Tongue (tissue), 2 donors: ENCODE results near the gene RUNX2. TPM values are rescaled to one million over a fixed set of nuclear protein-coding genes. Genes with fewer than 3 reads are reported as not detected.
"Not testable (repeated sequence)": the region's sequence is repeated elsewhere in the genome, so short reads cannot be mapped to it uniquely, and the experiment has no call there.

ENCODE experiments used
- DNase-seq: peaks from one replicate; pipeline ENCODE4 v3.0.0-alpha.2; 2015
- total RNA-seq: library from RNA; depleted of rRNA; stranded (reverse); fragments of >200 nt; gene quantifications from one replicate; pipeline ENCODE4 v1.2.3, GENCODE V29; 2014

The RUNX2 gene
- total RNA-seq, 1 donor from 2014 or later: 1.7 TPM

GRCh38 chr6:45460166-45460565 is 132.0 kb downstream of the RUNX2 start:
- no peak for DNase-seq

- DNase-seq: no peak
These were observed 133.4 kb downstream of the RUNX2 start for GRCh38 chr6:45461486-45461885.

DNA sequence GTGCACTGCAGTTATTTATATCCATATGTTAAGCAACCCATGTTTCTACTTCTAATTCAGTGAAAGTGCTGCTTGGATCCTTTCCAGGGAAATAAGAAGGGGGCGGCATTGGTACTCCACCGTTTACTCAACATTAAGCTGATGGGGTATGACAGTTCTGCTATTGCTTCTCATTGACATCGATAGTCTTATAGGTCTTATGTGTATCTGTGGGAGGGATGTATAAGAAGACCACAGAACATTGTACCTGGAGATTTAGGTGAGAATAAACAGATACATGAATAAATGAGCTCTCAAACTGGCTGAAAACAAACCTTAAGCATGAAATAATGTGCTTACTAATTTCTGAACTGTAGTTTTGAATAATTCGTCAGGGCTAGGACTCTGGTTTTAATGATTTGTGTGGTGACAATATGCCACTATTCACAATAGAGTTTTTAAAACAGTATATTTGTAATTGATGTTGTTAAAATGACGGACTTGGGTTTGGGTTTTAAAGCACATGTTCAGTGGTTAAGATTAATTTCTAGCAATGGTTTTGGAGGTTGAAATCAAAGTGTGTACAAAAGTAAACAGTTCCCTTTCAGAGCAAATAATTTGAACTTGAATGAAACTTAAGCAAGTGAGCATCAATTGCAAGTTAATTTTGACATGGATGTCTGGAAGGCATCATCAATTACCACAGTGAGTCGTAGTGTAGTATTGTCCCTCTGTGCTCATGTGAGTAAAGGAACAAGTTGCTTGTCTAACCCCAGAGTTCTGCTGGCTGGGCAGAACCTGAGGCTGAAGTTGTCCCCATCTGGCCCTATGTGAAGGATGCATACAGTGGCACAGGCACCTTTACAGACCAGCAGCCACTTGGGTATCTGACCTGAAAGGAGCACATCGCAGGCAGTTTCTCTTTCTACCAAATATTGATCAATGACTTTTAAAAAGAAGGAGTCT is 134.3 kb downstream of the RUNX2 start:
- DNase-seq: no peak

DNA sequence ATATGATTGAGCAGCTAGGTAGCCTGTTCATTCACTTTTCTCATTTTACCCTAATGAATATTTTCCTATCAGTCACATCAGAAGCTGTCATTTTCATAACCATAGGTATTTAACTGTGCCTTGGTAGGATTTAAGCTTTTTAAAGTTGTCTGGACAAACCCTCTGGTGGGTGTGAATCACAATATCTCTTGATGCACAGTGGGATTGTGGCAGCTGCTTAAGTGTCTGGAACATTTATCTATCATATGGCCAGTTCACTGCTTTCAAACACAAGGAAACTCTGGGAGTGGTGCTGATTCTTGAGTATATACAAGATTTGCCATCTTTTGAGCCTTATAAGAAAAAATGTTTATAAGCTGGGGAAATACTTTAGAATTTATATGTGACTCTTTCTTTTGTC is 136.6 kb downstream of the RUNX2 start:
- no peak for DNase-seq

- no peak for DNase-seq
These were observed 138.6 kb downstream of the RUNX2 start for GRCh38 chr6:45466686-45467085.

DNA sequence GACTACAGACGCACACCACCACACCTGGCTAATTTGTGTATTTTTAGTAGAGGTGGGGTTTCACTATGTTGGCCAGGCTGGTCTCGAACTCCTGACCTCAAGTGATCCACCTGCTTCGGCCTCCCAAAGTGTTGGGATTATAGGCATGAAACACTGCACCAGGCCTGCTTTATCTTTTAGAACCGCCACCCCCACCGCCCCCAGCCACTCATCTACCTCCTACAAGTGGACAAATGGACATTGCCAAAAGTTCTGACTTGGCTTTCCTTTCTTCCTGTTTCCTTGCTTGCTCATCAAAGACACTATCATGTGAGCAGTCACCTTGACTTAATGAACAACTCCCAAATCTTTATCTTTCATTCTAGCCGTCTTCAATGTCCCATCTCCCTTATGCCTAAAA is 139.3 kb downstream of the RUNX2 start:
- not testable (repeated sequence) for DNase-seq

- DNase-seq: no peak
These were observed 139.7 kb downstream of the RUNX2 start for GRCh38 chr6:45467853-45468252.

DNA sequence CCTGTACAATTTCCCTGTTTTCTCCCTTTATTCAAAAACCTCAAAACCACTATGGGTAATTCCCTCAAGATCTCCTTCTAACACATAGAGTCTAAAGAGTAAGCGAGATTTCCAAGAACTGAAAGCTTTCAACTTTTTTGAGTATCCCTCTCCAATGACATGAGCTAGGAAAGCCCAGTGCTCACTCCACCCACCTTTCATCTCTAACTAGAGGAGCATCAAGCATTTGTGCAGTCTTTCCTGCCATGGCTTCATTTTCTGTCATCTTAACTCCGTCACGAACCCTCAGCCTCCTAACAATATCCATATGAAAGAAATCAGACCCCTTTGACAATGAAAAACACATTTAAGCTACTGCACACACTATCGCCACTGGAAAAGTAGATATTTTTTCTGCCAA is 141.5 kb downstream of the RUNX2 start:
- no peak for DNase-seq

DNA sequence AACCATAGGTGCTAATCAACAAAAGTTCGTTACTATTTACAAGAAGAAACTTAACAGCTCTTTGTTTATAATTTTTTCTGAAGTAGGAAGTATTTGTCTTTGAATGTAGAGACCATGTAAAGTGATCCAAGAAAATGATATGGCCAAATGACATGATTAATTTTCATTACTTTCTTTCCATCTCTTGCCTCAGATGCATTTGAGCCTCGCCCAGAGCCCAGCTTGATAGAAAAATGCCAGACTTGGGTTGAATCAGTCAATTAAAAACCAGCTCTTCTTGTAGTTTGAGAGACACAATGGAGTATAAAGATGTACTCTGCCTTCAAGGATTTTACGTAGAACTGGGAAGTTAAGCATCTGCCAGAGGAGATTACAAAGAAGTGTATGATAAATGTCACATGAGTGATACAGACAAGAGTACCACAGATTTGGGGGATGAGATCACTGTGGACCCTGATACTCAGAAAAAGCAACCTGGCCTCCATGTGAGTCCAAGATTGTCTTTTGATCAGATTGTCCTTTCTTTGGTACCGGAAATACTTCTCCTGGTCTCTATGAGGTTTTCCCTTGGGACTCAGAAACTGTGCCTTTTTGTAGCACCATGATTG is 142.1 kb downstream of the RUNX2 start:
- no peak for DNase-seq

GRCh38 chr6:45472382-45472781 is 144.3 kb downstream of the RUNX2 start:
- DNase-seq: peak; percentile 83

GRCh38 chr6:45473121-45473993 is 145.2 kb downstream of the RUNX2 start:
- peak; percentile 32 for DNase-seq

DNA sequence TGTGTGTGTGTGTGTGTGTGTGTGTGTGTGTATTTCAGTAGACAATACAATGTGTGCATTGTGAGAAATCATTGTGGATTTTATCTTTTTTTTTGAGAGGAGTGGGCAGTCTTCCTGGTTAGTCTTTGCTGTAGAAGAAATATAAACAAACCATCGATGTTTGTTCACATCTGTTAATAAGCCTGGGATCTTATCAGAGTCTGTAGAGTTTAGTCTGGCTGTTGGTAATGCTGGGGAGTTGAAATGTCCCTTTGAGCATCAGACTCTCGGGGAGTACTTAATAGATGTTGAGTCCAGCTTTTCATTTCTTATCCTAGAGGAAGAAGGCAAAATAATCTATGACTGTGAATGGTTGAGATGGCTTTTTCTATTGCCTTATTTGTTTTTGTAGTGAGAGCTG is 146.2 kb downstream of the RUNX2 start:
- DNase-seq: no peak

GRCh38 chr6:45476341-45476740 is 148.2 kb downstream of the RUNX2 start:
- no peak for DNase-seq

DNA sequence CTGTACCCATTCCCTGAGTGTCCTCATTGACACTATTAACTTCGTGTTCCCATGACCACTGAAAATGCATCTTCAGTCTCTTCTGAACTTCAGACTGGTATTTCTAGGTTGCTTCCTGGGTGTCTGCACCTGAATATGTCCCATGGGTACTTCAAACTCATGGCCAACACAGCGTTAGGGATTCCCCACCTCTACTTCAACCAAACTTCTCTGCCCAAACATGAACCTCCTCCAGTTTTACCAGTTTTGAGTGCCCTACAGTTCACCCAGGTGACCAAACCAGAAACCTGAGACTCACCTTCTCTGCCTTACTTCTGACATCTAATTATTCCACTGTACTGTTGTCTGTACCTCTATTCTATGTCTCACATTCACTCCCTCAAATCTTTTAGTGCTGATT is 149.1 kb downstream of the RUNX2 start:
- DNase-seq: no peak

DNA sequence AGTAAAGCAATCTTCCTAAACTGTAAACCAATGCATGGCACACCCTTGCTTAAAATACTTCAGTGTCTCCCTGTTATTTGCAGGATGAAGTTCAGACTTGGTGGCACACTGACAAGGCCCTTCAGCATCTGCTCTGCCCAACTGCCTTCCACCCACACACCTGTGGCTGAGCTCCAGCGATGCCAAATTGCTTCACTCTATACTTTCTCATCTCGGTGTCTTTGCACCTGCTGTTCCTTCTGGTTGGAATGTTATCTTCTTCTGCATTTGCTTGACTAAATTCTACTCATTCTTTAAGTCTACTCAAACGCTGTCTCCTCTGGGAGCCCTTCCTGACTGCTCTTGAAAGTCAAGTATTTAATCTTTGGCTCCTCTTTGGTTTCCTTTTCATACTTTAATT is 149.7 kb downstream of the RUNX2 start:
- no peak for DNase-seq

- DNase-seq: no peak
These were observed 150.1 kb downstream of the RUNX2 start for GRCh38 chr6:45478240-45478639.

DNA sequence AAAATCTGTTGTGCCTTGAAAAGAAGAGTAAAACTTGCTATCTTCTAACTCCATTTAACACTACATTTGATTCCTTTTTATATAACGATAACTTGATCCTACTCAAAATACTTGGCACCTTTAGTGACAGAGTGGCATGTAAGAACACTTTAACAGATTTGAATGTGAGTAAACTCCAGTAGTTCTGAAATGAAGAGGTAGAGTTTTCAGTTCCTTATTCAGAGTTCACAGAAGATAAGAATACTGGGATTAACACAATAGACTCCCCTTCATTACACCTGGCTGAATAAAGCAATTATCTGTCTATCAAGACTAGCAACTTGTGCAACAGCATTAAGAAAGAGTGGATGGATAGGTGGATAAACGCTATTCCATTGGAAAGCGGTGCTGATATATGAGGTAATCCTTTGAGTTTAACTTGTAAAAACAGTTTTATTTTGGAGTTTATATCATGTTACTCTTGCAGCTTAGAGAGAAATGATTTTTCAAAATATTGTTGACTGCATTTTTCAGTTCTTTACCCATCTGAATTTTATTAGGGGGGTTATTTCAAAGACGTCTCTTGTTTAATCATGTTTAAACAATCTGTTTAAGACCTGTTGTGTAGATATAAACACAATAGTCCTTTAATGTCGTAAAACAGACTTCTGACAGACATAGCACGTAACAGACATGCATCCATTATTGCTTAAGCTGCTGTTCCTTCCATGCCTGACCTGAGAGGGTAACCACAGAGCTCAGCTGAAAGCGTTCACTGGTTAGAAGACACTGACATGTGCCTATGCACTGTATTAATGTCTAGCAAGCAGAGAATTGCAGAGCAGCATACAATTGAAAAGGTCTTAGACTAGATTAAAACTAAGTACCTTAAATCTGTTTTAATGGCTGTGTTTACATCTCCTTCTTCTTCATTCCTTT is 152.0 kb downstream of the RUNX2 start:
- DNase-seq: peak; percentile 61

- DNase-seq: no peak
These were observed 152.8 kb downstream of the RUNX2 start for GRCh38 chr6:45480752-45481415.

- no peak for DNase-seq
These were observed 154.9 kb downstream of the RUNX2 start for GRCh38 chr6:45483021-45483420.

- DNase-seq: no peak
These were observed 155.4 kb downstream of the RUNX2 start for GRCh38 chr6:45483501-45483900.

- DNase-seq: no peak
These were observed 158.6 kb downstream of the RUNX2 start for GRCh38 chr6:45486736-45487135.
